ENCODE measurements around the gene AOPEP.

- TF ChIP-seq CTCF (IDR thresholded peaks at IDR 0.05) (no peak), POLR2A (IDR thresholded peaks at IDR 0.05) (no peak)
Measured at GRCh38 chr9:95075700-95076099, 349.2 kb downstream of the AOPEP start.
